Activated effector memory CD4-positive, alpha-beta T cell treated with Interleukin-2 at 50 U/mL for 16 hours (primary cell): ENCODE data around the gene FBXL17.

Experiments used
- DNase-seq: peaks from one replicate; pipeline ENCODE4 v3.0.0-alpha.2; 2020

FBXL17 gene

GRCh38 chr5:107885601-107886000 lies 496.3 kb downstream of the FBXL17 start:
- no peak for DNase-seq

- DNase-seq: no peak
Measured at GRCh38 chr5:107884871-107885270, 497.0 kb downstream of the FBXL17 start.

GRCh38 chr5:107878661-107879060 lies 503.2 kb downstream of the FBXL17 start:
- no peak for DNase-seq

- no peak for DNase-seq
Measured at GRCh38 chr5:107876906-107877305, 505.0 kb downstream of the FBXL17 start.

- DNase-seq: no peak
Measured at GRCh38 chr5:107876261-107876660, 505.6 kb downstream of the FBXL17 start.

GRCh38 chr5:107875833-107876232 lies 506.1 kb downstream of the FBXL17 start:
- DNase-seq: no peak

- DNase-seq: no peak
Measured at GRCh38 chr5:107874795-107875194, 507.1 kb downstream of the FBXL17 start.

- no peak for DNase-seq
Measured at GRCh38 chr5:107873877-107874276, 508.0 kb downstream of the FBXL17 start.

GRCh38 chr5:107871023-107871422 lies 510.9 kb downstream of the FBXL17 start:
- no peak for DNase-seq

- no peak for DNase-seq
Measured at GRCh38 chr5:107869438-107870115, 512.3 kb downstream of the FBXL17 start.

- no peak for DNase-seq
Measured at GRCh38 chr5:107868650-107869409, 513.1 kb downstream of the FBXL17 start.

- no peak for DNase-seq
Measured at GRCh38 chr5:107867266-107867665, 514.6 kb downstream of the FBXL17 start.

GRCh38 chr5:107864793-107865192 lies 517.1 kb downstream of the FBXL17 start:
- no peak for DNase-seq

GRCh38 chr5:107863125-107863524 lies 518.8 kb downstream of the FBXL17 start:
- DNase-seq: no peak

GRCh38 chr5:107861565-107861964 lies 520.3 kb downstream of the FBXL17 start:
- no peak for DNase-seq

- DNase-seq: no peak
Measured at GRCh38 chr5:107860044-107860443, 521.9 kb downstream of the FBXL17 start.

- DNase-seq: no peak
Measured at GRCh38 chr5:107858788-107859187, 523.1 kb downstream of the FBXL17 start.

GRCh38 chr5:107858324-107858723 lies 523.6 kb downstream of the FBXL17 start:
- no peak for DNase-seq

GRCh38 chr5:107857785-107858184 lies 524.1 kb downstream of the FBXL17 start:
- DNase-seq: no peak

- no peak for DNase-seq
Measured at GRCh38 chr5:107855171-107855570, 526.7 kb downstream of the FBXL17 start.

GRCh38 chr5:107853696-107854095 lies 528.2 kb downstream of the FBXL17 start:
- DNase-seq: no peak

- no peak for DNase-seq
Measured at GRCh38 chr5:107853031-107853430, 528.9 kb downstream of the FBXL17 start.

GRCh38 chr5:107849118-107849517 lies 532.8 kb downstream of the FBXL17 start:
- DNase-seq: no peak

GRCh38 chr5:107840592-107840991 lies 541.3 kb downstream of the FBXL17 start:
- no peak for DNase-seq

- DNase-seq: no peak
Measured at GRCh38 chr5:107840161-107840560, 541.7 kb downstream of the FBXL17 start.
